K562 (cell line): ENCODE measurements around the gene NUP35. TPM values are rescaled to one million over a fixed set of nuclear protein-coding genes. Genes with fewer than 3 reads are reported as not detected.
A peak's percentile ranks its signal among the peaks of the same experiment; 100 is the strongest.

Source experiments
- ARHGAP35 ChIP-seq: fragments of 450-650 bp; IDR thresholded peaks from 2 replicates; pipeline ENCODE4 v1.6.1; 2018; ENCODE audit not compliant: partially characterized antibody
- CBFA2T2 ChIP-seq: fragments of 450-650 bp; conservative IDR thresholded peaks from 2 replicates; pipeline ENCODE4 v1.6.1; 2017; ENCODE audit warnings: mild to moderate bottlenecking
- CREM ChIP-seq: IDR thresholded peaks from 2 replicates; pipeline ENCODE4 v1.6.1; 2014; ENCODE audit warnings: antibody characterized with exemption, low read depth
- E2F1 ChIP-seq: sonication (generic); formaldehyde crosslinking; IDR thresholded peaks from 2 replicates; pipeline ENCODE4 v1.8.1; 2023; ENCODE audit warnings: mild to moderate bottlenecking, missing genetic modification reagents, moderate library complexity
- ELF4 ChIP-seq: fragments of 450-650 bp; formaldehyde crosslinking; IDR thresholded peaks from 2 replicates; pipeline ENCODE4 v1.4.0; 2022; ENCODE audit warnings: missing genetic modification characterization
- GTF2F1 ChIP-seq: IDR thresholded peaks from 2 replicates; pipeline ENCODE4 v1.6.1; 2011; ENCODE audit warnings: low read depth, low read length, improper control_type of control experiment
- HDGF ChIP-seq: fragments of 450-650 bp; IDR thresholded peaks from 2 replicates; pipeline ENCODE4 v1.6.1; 2016
- HINFP ChIP-seq: fragments of 450-650 bp; conservative IDR thresholded peaks from 2 replicates; pipeline ENCODE4 v1.6.1; 2016; ENCODE audit warnings: missing genetic modification characterization, low read depth, mild to moderate bottlenecking, control low read depth, missing compliant biosample characterization
- HLTF ChIP-seq: fragments of 450-650 bp; IDR thresholded peaks from 2 replicates; pipeline ENCODE4 v1.6.1; 2016
- HNRNPLL ChIP-seq: fragments of 200-400 bp; formaldehyde crosslinking; IDR thresholded peaks from 2 replicates; pipeline ENCODE4 v1.6.1; 2017; ENCODE audit warnings: low read length, low read depth, mild to moderate bottlenecking; ENCODE audit not compliant: poor library complexity, severe bottlenecking
- KDM1A ChIP-seq, 2 experiments: fragments of 450-650 bp; IDR thresholded peaks; 2 replicates each; pipeline ENCODE4 v1.6.1; 2016; ENCODE audit warnings: mild to moderate bottlenecking in 2 of 2
- MLLT1 ChIP-seq, 2 experiments: fragments of 450-650 bp; IDR thresholded peaks; 2 replicates each; pipeline ENCODE4 v1.6.1; 2016
- NBN ChIP-seq: fragments of 450-650 bp; IDR thresholded peaks from 2 replicates; pipeline ENCODE4 v1.6.1; 2016; ENCODE audit warnings: low read depth, mild to moderate bottlenecking
- NR2C1 ChIP-seq, 2 experiments: fragments of 450-650 bp; IDR thresholded peaks; 2 replicates each; pipeline ENCODE4 v1.6.1; 2017; ENCODE audit warnings: mild to moderate bottlenecking in 2 of 2, antibody characterized with exemption in 1 of 2, inconsistent platforms in 1 of 2, missing compliant biosample characterization in 1 of 2, missing genetic modification characterization in 1 of 2
- PREB ChIP-seq: sonication (generic); formaldehyde crosslinking; IDR thresholded peaks from 2 replicates; pipeline ENCODE4 v1.8.1; 2023; ENCODE audit warnings: mild to moderate bottlenecking, missing genetic modification reagents
- SREBF1 ChIP-seq: fragments of 150-350 bp; IDR thresholded peaks from 2 replicates; pipeline ENCODE4 v1.6.1; 2014; ENCODE audit warnings: antibody characterized with exemption, low read depth, low read length, borderline replicate concordance
- TEAD4 ChIP-seq, 2 experiments: sonication (generic) in 1 of 2; formaldehyde crosslinking in 1 of 2; IDR thresholded peaks; 2 replicates each; pipeline versions ENCODE4 v1.6.1 to v1.8.0; 2012 to 2022; ENCODE audit warnings: borderline replicate concordance in 1 of 2, inconsistent platforms in 1 of 2, low read length in 1 of 2, mild to moderate bottlenecking in 1 of 2, missing genetic modification reagents in 1 of 2
- USF2 ChIP-seq: sonication (generic); formaldehyde crosslinking; IDR thresholded peaks from 2 replicates; pipeline ENCODE4 v1.5.0; 2020; ENCODE audit warnings: missing genetic modification reagents
- YY1 ChIP-seq, 3 experiments: IDR thresholded peaks; 2 replicates each; pipeline ENCODE4 v1.6.1; 2011; ENCODE audit warnings: low read length in 2 of 3, mild to moderate bottlenecking in 2 of 3, moderate library complexity in 2 of 3, borderline replicate concordance in 1 of 3, control low read depth in 1 of 3, low read depth in 1 of 3; ENCODE audit not compliant: insufficient read depth in 3 of 3, insufficient replicate concordance in 2 of 3, control insufficient read depth in 1 of 3, insufficient read length in 1 of 3; ENCODE audit errors: extremely low read depth in 1 of 3
- ZNF24 ChIP-seq: fragments of 450-650 bp; IDR thresholded peaks from 2 replicates; pipeline ENCODE4 v1.6.1; 2016
- ZNF316 ChIP-seq: fragments of 450-650 bp; IDR thresholded peaks from 2 replicates; pipeline ENCODE4 v1.6.1; 2016
- ZNF780A ChIP-seq: fragments of 250-450 bp; sonication (Bioruptor Pico); IDR thresholded peaks from 2 replicates; pipeline ENCODE4 v1.5.0; 2021; ENCODE audit warnings: mild to moderate bottlenecking
- polyA plus RNA-seq, 8 experiments: library from polyadenylated mRNA; depleted of rRNA in 4 of 8; stranded (reverse) in 5 of 8; unstranded in 3 of 8; fragments of >200 nt; fragmentation: Nextera tagmentation in 2 of 8; fragmentation: Illumina TruSeq in 1 of 8; extraction: Ambion mirVana in 2 of 8; extraction: Trizol in 1 of 8; gene quantifications; 2 replicates each; pipeline versions ENCODE4 v1.2.1 to v1.2.3, GENCODE V29; 2011 to 2014; ENCODE audit warnings: inconsistent platforms in 1 of 8, missing spikeins in 1 of 8
- total RNA-seq, 7 experiments: library from RNA; depleted of rRNA in 6 of 7; stranded (reverse); fragments of >200 nt in 6 of 7; fragmentation: Illumina TruSeq in 2 of 7; extraction: Trizol in 2 of 7; gene quantifications; 2 replicates each; pipeline versions ENCODE4 v1.2.1 to v1.2.3, GENCODE V29; 2011 to 2021; ENCODE audit warnings: low replicate concordance in 1 of 7

Gene NUP35
- total and polyA plus RNA-seq, 9 of the 15 experiments (the other 6 are each of a cell fraction or from before 2014, with no cell fraction given) = 24.5 to 78.2 (median 51.1) TPM

- TF ChIP-seq PREB (CRISPR knock-in tag) (no peak), HDGF (0 out of 2 replicates have a peak, but pooled peaks have one; percentile 37), KDM1A (IDR thresholded peaks at IDR 0.05) (peak; percentile 54 to 78; a peak in 2 of 4 replicates), NR2C1 (IDR thresholded peaks at IDR 0.05) (no peak), NR2C1 (tag; IDR thresholded peaks at IDR 0.05) (no peak), HINFP (tag) (no peak), CREM (no peak), YY1 (IDR thresholded peaks at IDR 0.05; ENCODE audit: borderline replicate concordance in 1 of 3, control insufficient read depth in 1 of 3, extremely low read depth in 1 of 3, insufficient read depth in 3 of 3, insufficient read length in 1 of 3, insufficient replicate concordance in 2 of 3, low read depth in 1 of 3, low read length in 2 of 3) (peak in 2 of 3 experiments; percentile 54 to 71), USF2 (CRISPR knock-in tag) (no peak), NBN (peak; percentile 46), HLTF (0 out of 2 replicates have a peak, but pooled peaks have one; percentile 51), HNRNPLL (peak; percentile 27), ZNF316 (peak; percentile 69), CBFA2T2 (no peak), E2F1 (CRISPR knock-in tag) (no peak), GTF2F1 (no peak), TEAD4 (IDR thresholded peaks at IDR 0.05; ENCODE audit: low read length) (peak; percentile 36; the same call in 1 of the 2 replicates), TEAD4 (CRISPR knock-in tag; IDR thresholded peaks at IDR 0.05; ENCODE audit: borderline replicate concordance) (no peak), ELF4 (CRISPR knock-in tag) (0 out of 2 replicates have a peak, but pooled peaks have one; percentile 41), ARHGAP35 (no peak), ZNF24 (peak; percentile 30; the same call in 1 of the 2 replicates), ZNF780A (no peak), SREBF1 (no peak), MLLT1 (IDR thresholded peaks at IDR 0.05) (peak; percentile 58 to 73; a peak in 2 of 4 replicates)
Measured at GRCh38 chr2:183125659-183126341, 1.6 kb downstream of the NUP35 start (continued).
